H1 (cell line): ENCODE results near the gene CMIP. TPM values are rescaled to one million over a fixed set of nuclear protein-coding genes. Genes with fewer than 3 reads are reported as not detected.

ENCODE experiments used
- CTCF ChIA-PET: fragments of 300-600 bp; sonication (Branson Sonifier 250); formaldehyde crosslinking; loops from one replicate; lab custom pipeline; 2021; ENCODE audit not compliant: partially characterized antibody; lab: Charles Lee
- POLR2A ChIA-PET: fragments of 300-600 bp; sonication (Branson Sonifier 250); formaldehyde crosslinking; loops from one replicate; lab custom pipeline; 2021; ENCODE audit warnings: inconsistent platforms; ENCODE audit not compliant: partially characterized antibody; lab: Charles Lee
- DNase-seq, 2 experiments: peaks; one replicate each; pipeline versions ENCODE4 v3.0.0 to v3.0.0-alpha.2; 2010 to 2022; ENCODE audit warnings: low spot score in 2 of 2, low read depth in 1 of 2, mixed read lengths in 1 of 2
- FAIRE-seq: peaks from 2 replicates; lab custom pipeline; 2011; peaks lifted over from hg19 to GRCh38; lab: Jason Lieb, UNC
- H2AFZ ChIP-seq: 2 replicates; pipeline ENCODE4 v1.8.1; 2012; ENCODE audit warnings: low read length, inconsistent platforms
- H2AK5ac ChIP-seq: 2 replicates; pipeline ENCODE4 v1.6.1; 2013; ENCODE audit warnings: low read depth, low read length
- H2BK120ac ChIP-seq: replicated peaks from 2 replicates; pipeline ENCODE3; 2013; ENCODE audit warnings: low read depth, low read length, inconsistent platforms
- H2BK12ac ChIP-seq: 2 replicates; pipeline ENCODE4 v1.6.1; 2013; ENCODE audit warnings: low read depth, low read length
- H2BK15ac ChIP-seq: 2 replicates; pipeline ENCODE4 v1.6.1; 2013; ENCODE audit warnings: low read length
- H2BK20ac ChIP-seq: 2 replicates; pipeline ENCODE4 v1.6.1; 2013; ENCODE audit warnings: low read length
- H2BK5ac ChIP-seq: 2 replicates; pipeline ENCODE4 v1.6.1; 2013; ENCODE audit warnings: low read depth, low read length
- H3K14ac ChIP-seq: 2 replicates; pipeline ENCODE4 v1.6.1; 2013; ENCODE audit warnings: inconsistent platforms; ENCODE audit not compliant: insufficient read length
- H3K18ac ChIP-seq: 2 replicates; pipeline ENCODE4 v1.6.1; 2013; ENCODE audit warnings: low read length; ENCODE audit errors: extremely low read depth
- H3K23ac ChIP-seq: 2 replicates; pipeline ENCODE4 v1.6.1; 2013; ENCODE audit warnings: inconsistent platforms; ENCODE audit not compliant: insufficient read length
- H3K23me2 ChIP-seq: 2 replicates; pipeline ENCODE4 v1.6.1; 2013; ENCODE audit warnings: low read depth, low read length
- H3K27ac ChIP-seq: 2 replicates; pipeline ENCODE4 v1.6.1; 2011; ENCODE audit warnings: low read depth, low read length, inconsistent platforms
- H3K27me3 ChIP-seq, 4 experiments: replicated peaks in 1 of 4; 1 replicate in 1 of 4; 2 replicates in 3 of 4; pipeline versions ENCODE4 v1.6.1 to v1.8.1; 2011 to 2013; ENCODE audit warnings: low read length in 3 of 4, mild to moderate bottlenecking in 3 of 4, inconsistent platforms in 2 of 4, mixed read lengths in 2 of 4, moderate library complexity in 1 of 4; ENCODE audit not compliant: control insufficient read depth in 3 of 4, insufficient read depth in 3 of 4; ENCODE audit errors: extremely low read depth in 1 of 4
- H3K36me3 ChIP-seq, 4 experiments: 2 replicates each; pipeline versions ENCODE4 v1.6.1 to v1.8.1; 2011 to 2013; ENCODE audit warnings: mild to moderate bottlenecking in 4 of 4, low read length in 3 of 4, moderate library complexity in 2 of 4, control low read depth in 1 of 4, inconsistent platforms in 1 of 4; ENCODE audit not compliant: insufficient read depth in 4 of 4, control insufficient read depth in 2 of 4
- H3K4ac ChIP-seq: replicated peaks from 2 replicates; pipeline ENCODE3; 2013; ENCODE audit warnings: low read length, low read depth, mixed read lengths, inconsistent platforms; ENCODE audit not compliant: insufficient read length
- H3K4me1 ChIP-seq, 4 experiments: replicated peaks in 1 of 4; 1 replicate in 1 of 4; 2 replicates in 3 of 4; pipeline versions ENCODE4 v1.6.1 to v1.8.1; 2011 to 2013; ENCODE audit warnings: low read length in 3 of 4, inconsistent platforms in 2 of 4, mixed read lengths in 1 of 4; ENCODE audit not compliant: insufficient read depth in 4 of 4, control insufficient read depth in 3 of 4
- H3K4me2 ChIP-seq, 2 experiments: 2 replicates each; pipeline versions ENCODE4 v1.6.1 to v1.8.1; 2011 to 2013; ENCODE audit warnings: low read depth in 2 of 2, low read length in 2 of 2, control low read depth in 1 of 2, inconsistent platforms in 1 of 2, mild to moderate bottlenecking in 1 of 2; ENCODE audit not compliant: insufficient read depth in 1 of 2
- H3K4me3 ChIP-seq, 4 experiments: fragments of 200-600, 300-600 bp in 1 of 4; sonication (generic), shearing (Covaris generic), sonication (Bioruptor Twin) in 1 of 4; 2 replicates each; pipeline versions ENCODE4 v1.5.1 to v1.8.1; 2011 to 2016; ENCODE audit warnings: low read length in 4 of 4, low read depth in 3 of 4, control low read depth in 2 of 4, inconsistent platforms in 2 of 4, mild to moderate bottlenecking in 2 of 4, mixed read lengths in 1 of 4, moderate library complexity in 1 of 4; ENCODE audit not compliant: insufficient read depth in 2 of 4; ENCODE audit errors: extremely low read depth in 1 of 4
- H3K56ac ChIP-seq: replicated peaks from 2 replicates; pipeline ENCODE3; 2013; ENCODE audit warnings: low read depth, mild to moderate bottlenecking, mixed read lengths, low read length, inconsistent platforms; ENCODE audit not compliant: insufficient read length
- H3K79me1 ChIP-seq: 2 replicates; pipeline ENCODE4 v1.6.1; 2013; ENCODE audit warnings: low read depth, low read length, control low read depth
- H3K79me2 ChIP-seq, 2 experiments: 2 replicates each; pipeline versions ENCODE4 v1.6.1 to v1.8.1; 2012 to 2013; ENCODE audit warnings: low read length in 2 of 2, mild to moderate bottlenecking in 2 of 2, inconsistent platforms in 1 of 2; ENCODE audit not compliant: insufficient read depth in 2 of 2, control insufficient read depth in 1 of 2
- H3K9ac ChIP-seq, 4 experiments: replicated peaks in 1 of 4; 1 replicate in 1 of 4; 2 replicates in 3 of 4; pipeline versions ENCODE4 v1.6.1 to v1.8.1; 2011 to 2013; ENCODE audit warnings: low read depth in 3 of 4, low read length in 3 of 4, control low read depth in 2 of 4, mild to moderate bottlenecking in 2 of 4, moderate library complexity in 2 of 4, inconsistent platforms in 1 of 4; ENCODE audit errors: extremely low read depth in 1 of 4
- H3K9me3 ChIP-seq, 2 experiments: 2 replicates each; pipeline versions ENCODE4 v1.6.1 to v1.8.1; 2012 to 2013; ENCODE audit warnings: mild to moderate bottlenecking in 2 of 2, moderate library complexity in 2 of 2, control low read depth in 1 of 2, inconsistent platforms in 1 of 2, low read depth in 1 of 2, low read length in 1 of 2, mixed read lengths in 1 of 2; ENCODE audit not compliant: insufficient read depth in 2 of 2
- H4K20me1 ChIP-seq, 2 experiments: replicated peaks in 1 of 2; 2 replicates each; pipeline versions ENCODE3 to v1.8.1; 2011 to 2013; ENCODE audit warnings: inconsistent platforms in 2 of 2, low read length in 2 of 2, mild to moderate bottlenecking in 1 of 2; ENCODE audit not compliant: insufficient read depth in 2 of 2, control insufficient read depth in 1 of 2
- H4K5ac ChIP-seq: 2 replicates; pipeline ENCODE4 v1.6.1; 2013; ENCODE audit warnings: low read length, low read depth, mixed read lengths, inconsistent platforms; ENCODE audit not compliant: insufficient read length
- H4K8ac ChIP-seq: 2 replicates; pipeline ENCODE4 v1.8.0; 2013; ENCODE audit warnings: mild to moderate bottlenecking, moderate library complexity, low read length, inconsistent platforms; ENCODE audit not compliant: insufficient read depth; ENCODE audit errors: extremely low read depth
- H4K91ac ChIP-seq: replicated peaks from 2 replicates; pipeline ENCODE3; 2013; ENCODE audit warnings: low read length, mixed read lengths, inconsistent platforms; ENCODE audit not compliant: insufficient read length
- ATF2 ChIP-seq: IDR thresholded peaks from 2 replicates; pipeline ENCODE4 v1.6.1; 2012; ENCODE audit warnings: low read length, inconsistent platforms
- BRCA1 ChIP-seq: IDR thresholded peaks from 2 replicates; pipeline ENCODE4 v1.6.1; 2012; ENCODE audit warnings: low read depth, low read length, improper control_type of control experiment
- CHD2 ChIP-seq: IDR thresholded peaks from 2 replicates; pipeline ENCODE4 v1.6.1; 2012; ENCODE audit warnings: low read length, improper control_type of control experiment
- CREB1 ChIP-seq: IDR thresholded peaks from 2 replicates; pipeline ENCODE4 v1.6.1; 2012; ENCODE audit warnings: inconsistent platforms
- E2F6 ChIP-seq: IDR thresholded peaks from 2 replicates; pipeline ENCODE4 v1.6.1; 2012; ENCODE audit warnings: inconsistent platforms
- GTF2F1 ChIP-seq: IDR thresholded peaks from 2 replicates; pipeline ENCODE4 v1.6.1; 2012; ENCODE audit warnings: low read depth, low read length, improper control_type of control experiment, borderline replicate concordance
- MAX ChIP-seq: IDR thresholded peaks from 2 replicates; pipeline ENCODE4 v1.6.1; 2012; ENCODE audit warnings: inconsistent platforms
- POLR2A ChIP-seq, 2 experiments: IDR thresholded peaks; 1 replicate in 1 of 2; 2 replicates in 1 of 2; pipeline ENCODE4 v1.6.1; 2011; ENCODE audit warnings: low read depth in 2 of 2, low read length in 2 of 2, mild to moderate bottlenecking in 2 of 2; ENCODE audit errors: control extremely low read depth in 1 of 2
- SIX5 ChIP-seq: IDR thresholded peaks from 2 replicates; pipeline ENCODE4 v1.6.1; 2011; ENCODE audit warnings: mild to moderate bottlenecking, low read depth, low read length
- SP4 ChIP-seq: IDR thresholded peaks from 2 replicates; pipeline ENCODE4 v1.6.1; 2012; ENCODE audit warnings: low read length, inconsistent platforms
- TBP ChIP-seq: IDR thresholded peaks from 2 replicates; pipeline ENCODE4 v1.6.1; 2011; ENCODE audit warnings: low read depth, low read length, improper control_type of control experiment
- TCF12 ChIP-seq: IDR thresholded peaks from 2 replicates; pipeline ENCODE4 v1.6.1; 2011; ENCODE audit warnings: low read depth, mild to moderate bottlenecking, low read length
- WGBS, 2 experiments: shearing (Covaris generic) in 1 of 2; methylation state at CpG; one replicate each; pipeline versions ENCODE4 v1.1.6 to v1.1.7; 2013 to 2015; ENCODE audit warnings: low lambda C conversion rate in 2 of 2, mixed read lengths in 2 of 2, inconsistent platforms in 1 of 2, low coverage in 1 of 2, missing lambda C conversion rate in 1 of 2; ENCODE audit not compliant: insufficient replicate concordance in 2 of 2, insufficient coverage in 1 of 2, insufficient read length in 1 of 2; ENCODE audit errors: extremely low coverage in 1 of 2, missing lambda C conversion rate in 1 of 2; 5-methylcytosine and 5-hydroxymethylcytosine counted together
- polyA plus RNA-seq, 7 experiments: library from polyadenylated mRNA; depleted of rRNA in 3 of 7; stranded (reverse) in 5 of 7; unstranded in 2 of 7; fragments of >200 nt in 5 of 7; fragments of 200-250 nt in 2 of 7; gene quantifications; 1 replicate in 5 of 7; 2 replicates in 1 of 7; 4 replicates in 1 of 7; pipeline versions ENCODE4 v1.2.1 to v1.2.3, GENCODE V29; 2011 to 2013; ENCODE audit warnings: missing spikeins in 2 of 7, mixed read lengths in 2 of 7
- total RNA-seq: library from RNA; stranded (reverse); fragmentation: NEBNext Ultra II Directional; extraction: Animal tissue kit (Norgen Biotek cat#: 25700); gene quantifications from 2 replicates; pipeline ENCODE4 v1.2.1, GENCODE V29; 2021

Gene CMIP
- total and polyA plus RNA-seq, 2 of the 8 experiments (the other 6 are each of a cell fraction or from before 2014, with no cell fraction given): 7.9 to 53.2 TPM

- no peak overlapping the region for H2BK120ac ChIP-seq
- H3K18ac ChIP-seq: no peak overlapping the region
- H3K27me3 ChIP-seq: no peaks in the 10 kb centered on the region
- H2BK15ac ChIP-seq: no peak overlapping the region
- no peak overlapping the region; the same call in 1 of the 2 replicates for H2AFZ ChIP-seq
- no peaks in the 10 kb centered on the region for H3K36me3 ChIP-seq
- no peak overlapping the region for H3K27ac ChIP-seq
- DNase-seq (no peak), FAIRE-seq (no peak)
- no peak overlapping the region for H4K5ac ChIP-seq
- no peak overlapping the region for H3K4me3 ChIP-seq
- H2AK5ac ChIP-seq: no peak overlapping the region
- H3K4me1 ChIP-seq: peaks cover 0 to 3% (median 0%) of the 10 kb centered on the region in 4 experiments; a peak in 4 of 7 replicates
- ChIA-PET CTCF (interaction anchor here (0.9 to 2.1 kb wide), 7 partner anchors 9 to 134 kb away, joined by 3 to 11 read pairs (median 5); no protein-coding TSS in a partner anchor), POLR2A (interaction anchor here (0.6 to 1.6 kb wide), 2 partner anchors 23 to 33 kb away, joined by 3 to 4 read pairs; no protein-coding TSS in a partner anchor)
- no peaks in the 10 kb centered on the region for H3K9me3 ChIP-seq
- no peak overlapping the region for H3K4me2 ChIP-seq
- no peak overlapping the region for H2BK5ac ChIP-seq
- H3K9ac ChIP-seq: no peak overlapping the region
- H3K14ac ChIP-seq: no peak overlapping the region
- 0 out of 2 replicates have a peak overlapping the region, but pooled peaks have one; percentile 7 for H2BK12ac ChIP-seq
- peak overlapping the region; percentile 86 for H4K8ac ChIP-seq
- no peaks in the 10 kb centered on the region for H3K79me1 ChIP-seq
- H2BK20ac ChIP-seq: no peak overlapping the region
- no peak overlapping the region for H3K4ac ChIP-seq
- no peaks in the 10 kb centered on the region for H4K20me1 ChIP-seq
- no peaks in the 10 kb centered on the region for H3K79me2 ChIP-seq
- WGBS, 2 experiments: 81% methylated on average over 13 of the region's 13 CpGs; no CpG with 5 or more reads in 1 of the 2 experiments
- H3K23ac ChIP-seq: no peak overlapping the region
- H3K23me2 ChIP-seq: no peaks in the 10 kb centered on the region; the same call in 1 of the 2 replicates
- H3K56ac ChIP-seq: no peak overlapping the region
- no peak overlapping the region for H4K91ac ChIP-seq
- TF ChIP-seq TCF12 (no peak), CHD2 (no peak), E2F6 (no peak), TBP (no peak), SP4 (no peak), POLR2A (IDR thresholded peaks at IDR 0.05; ENCODE audit: control extremely low read depth in 1 of 2, low read depth in 2 of 2, low read length in 2 of 2) (no peak), CREB1 (no peak), ATF2 (no peak), BRCA1 (no peak), GTF2F1 (no peak), SIX5 (no peak), MAX (no peak)
Measured at GRCh38 chr16:81752225-81752875, 307.7 kb downstream of the CMIP start.
